COR-L47 (cell line): ENCODE results near the gene PRKCQ.
"Not testable (repeated sequence)": the region's sequence is repeated elsewhere in the genome, so short reads cannot be mapped to it uniquely, and the experiment has no call there.

ENCODE experiments used
- DNase-seq: peaks from one replicate; lab custom pipeline; 2025; lab: John Stamatoyannopoulos, UW

The PRKCQ gene

GRCh38 chr10:6384031-6384430 is 196.0 kb downstream of the PRKCQ start:
- no peak for DNase-seq

DNA sequence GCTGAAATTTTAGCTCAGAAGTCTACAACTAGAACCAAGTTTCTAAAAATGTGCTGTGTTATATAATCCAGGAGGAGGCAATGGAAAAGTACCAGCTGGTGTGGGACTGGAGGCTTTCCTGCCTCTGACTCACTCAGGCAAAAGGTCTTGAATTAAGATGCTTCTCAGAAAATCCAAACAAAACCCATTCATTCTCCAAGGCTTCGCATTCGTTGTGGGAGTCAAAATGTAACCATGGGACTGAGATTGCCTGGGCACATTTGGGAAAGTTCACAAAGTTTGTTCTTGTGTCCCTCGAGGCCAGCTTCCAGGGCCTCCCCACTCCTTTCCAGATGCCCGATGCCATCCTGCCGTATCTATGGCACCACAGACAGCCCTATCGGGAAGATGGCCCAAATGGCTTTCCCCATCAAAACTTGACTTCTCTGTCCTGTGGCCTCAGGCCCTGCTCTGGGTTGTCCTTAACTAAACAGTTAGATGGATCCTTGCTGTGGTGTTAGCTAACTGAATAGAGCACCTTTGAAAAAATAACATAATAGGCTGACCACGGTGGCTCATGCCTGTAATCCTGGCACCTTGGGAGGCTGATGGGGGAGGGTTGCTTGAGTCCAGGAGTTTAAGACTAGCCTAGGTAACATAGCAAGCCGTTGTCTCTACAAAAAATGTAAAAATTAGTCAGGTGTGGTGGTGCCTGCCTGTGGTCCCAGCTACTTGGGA is 196.8 kb downstream of the PRKCQ start:
- no peak for DNase-seq

DNA sequence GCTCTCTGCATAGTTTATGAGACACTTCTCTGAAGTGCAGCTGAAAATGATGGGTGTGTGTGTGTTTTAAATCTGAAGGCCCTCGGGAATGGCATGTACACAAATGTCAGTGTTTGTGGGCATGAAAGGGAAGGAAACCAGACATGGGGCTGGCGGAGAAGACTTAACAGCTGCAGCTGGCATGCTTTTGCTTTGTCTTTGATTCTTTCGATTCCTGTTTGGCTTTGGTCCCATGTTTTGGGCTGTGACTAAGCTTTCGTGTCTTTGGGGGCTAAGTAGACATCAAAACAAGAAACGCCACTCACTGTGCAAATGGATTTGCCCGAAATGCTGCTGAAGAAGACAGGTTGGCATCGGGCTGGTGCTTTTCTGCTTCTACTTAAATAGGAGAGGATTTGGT is 198.0 kb downstream of the PRKCQ start:
- DNase-seq: no peak

DNA sequence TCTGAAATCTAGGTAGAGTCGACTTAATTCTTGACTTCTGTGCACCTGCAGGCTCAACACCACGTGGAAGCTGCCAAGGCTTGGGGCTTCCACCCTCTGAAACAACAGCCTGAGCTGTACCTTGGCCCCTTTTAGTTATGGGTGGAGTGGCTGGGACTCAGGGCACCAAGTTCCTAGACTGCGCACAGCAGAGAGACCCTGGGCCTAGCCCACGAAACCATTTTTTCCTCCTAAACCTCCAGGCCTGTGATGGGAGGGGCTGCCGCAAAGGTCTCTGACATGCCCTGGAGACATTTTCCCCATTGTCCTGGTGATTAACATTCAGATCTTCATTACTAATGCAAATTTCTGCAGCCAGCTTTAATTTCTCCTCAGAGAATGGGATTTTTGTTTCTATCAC is 199.6 kb downstream of the PRKCQ start:
- not testable (repeated sequence) for DNase-seq

- no peak for DNase-seq
Observed at GRCh38 chr10:6379015-6379776, 200.9 kb downstream of the PRKCQ start.
